PC-3 (cell line): Measurements from ENCODE around the gene NELFA. TPM values are rescaled to one million over a fixed set of nuclear protein-coding genes. Genes with fewer than 3 reads are reported as not detected.

Experiments used
- ATAC-seq: fragments of 200-7000 bp; cut with Tn5 transposase; 2 replicates; pipeline ENCODE4 v1.9.1; 2020; ENCODE audit warnings: mild to moderate bottlenecking, moderate library complexity
- BruUV-seq: library from RNA; stranded (reverse); fragments of 400-500 nt; replicated peaks from 2 replicates; lab custom pipeline; 2021; lab: Mats Ljungman, UMichigan
- CTCF ChIA-PET: fragments of 300-600 bp; sonication (Branson Sonifier 250); formaldehyde crosslinking; loops from one replicate; lab custom pipeline; 2022; ENCODE audit warnings: antibody characterized with exemption; lab: Charles Lee
- POLR2A ChIA-PET: fragments of 300-600 bp; sonication (Branson Sonifier 250); formaldehyde crosslinking; loops from one replicate; lab custom pipeline; 2022; ENCODE audit warnings: antibody characterized with exemption; ENCODE audit not compliant: unreplicated experiment; lab: Charles Lee
- DNase-seq: peaks from one replicate; pipeline ENCODE4 v3.0.0-alpha.2; 2015
- H2AFZ ChIP-seq: fragments of 300-600 bp; sonication (generic); 2 replicates; pipeline ENCODE4 v1.6.0; 2016; ENCODE audit warnings: antibody characterized with exemption, low read length
- H3F3A ChIP-seq: fragments of 300-600 bp; sonication (generic); one replicate; pipeline ENCODE4 v1.6.0; 2017; ENCODE audit warnings: antibody characterized with exemption, low read length, control low read depth, mild to moderate bottlenecking; ENCODE audit not compliant: unreplicated experiment
- H3K27ac ChIP-seq: fragments of 300-600 bp; sonication (generic); 2 replicates; pipeline ENCODE4 v1.5.1; 2016; ENCODE audit warnings: mild to moderate bottlenecking, low read length
- H3K27me3 ChIP-seq: fragments of 300-600 bp; sonication (generic); 2 replicates; pipeline ENCODE4 v1.6.1; 2016; ENCODE audit warnings: low read length, mixed read lengths
- H3K36me3 ChIP-seq: fragments of 300-600 bp; sonication (generic); 2 replicates; pipeline ENCODE4 v1.6.1; 2016; ENCODE audit warnings: low read depth, mixed run types, low read length, mixed read lengths
- H3K4me1 ChIP-seq: fragments of 300-600 bp; sonication (generic); 2 replicates; pipeline ENCODE4 v1.5.1; 2016; ENCODE audit warnings: low read length; ENCODE audit not compliant: insufficient read depth
- H3K4me2 ChIP-seq: fragments of 300-600 bp; sonication (generic); 2 replicates; pipeline ENCODE4 v1.6.0; 2016; ENCODE audit warnings: low read length
- H3K4me3 ChIP-seq: fragments of 300-600 bp; sonication (generic); 2 replicates; pipeline ENCODE4 v1.5.1; 2016; ENCODE audit warnings: mild to moderate bottlenecking, low read length, mixed read lengths
- H3K79me2 ChIP-seq: fragments of 300-600 bp; sonication (generic); 2 replicates; pipeline ENCODE4 v1.6.1; 2017; ENCODE audit warnings: low read length, mixed read lengths
- H3K9ac ChIP-seq: fragments of 300-600 bp; sonication (generic); 2 replicates; pipeline ENCODE4 v1.6.0; 2016; ENCODE audit warnings: mild to moderate bottlenecking, low read length
- H3K9me2 ChIP-seq: fragments of 300-600 bp; sonication (generic); replicated peaks from 2 replicates; pipeline ENCODE4 v1.6.1; 2016; ENCODE audit warnings: mixed run types, low read length, mixed read lengths
- H3K9me3 ChIP-seq: fragments of 300-600 bp; sonication (generic); 2 replicates; pipeline ENCODE4 v1.6.1; 2016; ENCODE audit warnings: low read length, mixed read lengths
- H4K20me1 ChIP-seq: fragments of 300-600 bp; sonication (generic); 2 replicates; pipeline ENCODE4 v1.6.1; 2016; ENCODE audit warnings: low read length, mixed read lengths
- CTCF ChIP-seq: fragments of 300-600 bp; sonication (generic); conservative IDR thresholded peaks from 2 replicates; pipeline ENCODE4 v1.5.1; 2017; ENCODE audit warnings: antibody characterized with exemption, low read depth, mild to moderate bottlenecking, low read length
- EZH2 ChIP-seq: fragments of 300-600 bp; sonication (generic); IDR thresholded peaks from one replicate; pipeline ENCODE4 v1.6.1; 2017; ENCODE audit warnings: antibody characterized with exemption, mild to moderate bottlenecking, low read length; ENCODE audit not compliant: unreplicated experiment
- EZH2phosphoT487 ChIP-seq: fragments of 300-600 bp; sonication (generic); IDR thresholded peaks from 2 replicates; pipeline ENCODE4 v1.6.1; 2018; ENCODE audit warnings: mild to moderate bottlenecking, antibody characterized with exemption, low read length, borderline replicate concordance
- intact Hi-C: fragments of 100-400 bp; cut with micrococcal nuclease; formaldehyde crosslinking; loops from 2 replicates; pipeline ENCODE4 v1.9.0; 2023
- total RNA-seq: library from RNA; depleted of rRNA; stranded (reverse); fragments of >200 nt; gene quantifications from 2 replicates; pipeline ENCODE4 v1.2.3, GENCODE V29; 2014

Gene NELFA
- total RNA-seq, 1 experiment from 2014 or later, result 30.0 TPM

- Histone ChIP-seq H3K4me2 (no peak overlapping the region), H3K9me2 (no peaks in the 10 kb centered on the region)
Observed at GRCh38 chr4:1967512-1968149, 41.1 kb downstream of the NELFA start.

GRCh38 chr4:1964971-1965370, 43.8 kb downstream of the NELFA start:
- no peak for ATAC-seq
- H3K9me2 ChIP-seq, result no peaks in the 10 kb centered on the region
- no peak overlapping the region for H3K4me2 ChIP-seq
- ChIA-PET POLR2A (no interaction called here), CTCF (no interaction called here)
- H3K4me3 ChIP-seq, result no peak overlapping the region
- H3K36me3 ChIP-seq, result peaks cover 47% of the 10 kb centered on the region
- H4K20me1 ChIP-seq, result no peaks in the 10 kb centered on the region
- H3K27ac ChIP-seq, result no peak overlapping the region
- no peaks in the 10 kb centered on the region for H3K27me3 ChIP-seq
- no peaks in the 10 kb centered on the region for H3F3A ChIP-seq
- no peak for DNase-seq
- H3K4me1 ChIP-seq, result no peaks in the 10 kb centered on the region
- no peaks in the 10 kb centered on the region for H3K9me3 ChIP-seq
- no TSS peak for BruUV-seq
- H3K9ac ChIP-seq, result no peak overlapping the region
- H2AFZ ChIP-seq, result no peak overlapping the region
- H3K79me2 ChIP-seq, result no peaks in the 10 kb centered on the region
- TF ChIP-seq EZH2phosphoT487, result no peak
- TF ChIP-seq CTCF, result no peak
- intact Hi-C loops, result no loop called here

More at GRCh38 chr4:1967512-1968149, 41.1 kb downstream of the NELFA start:
- Histone ChIP-seq H3K79me2 (no peaks in the 10 kb centered on the region), H3K9me3 (no peaks in the 10 kb centered on the region), H4K20me1 (no peaks in the 10 kb centered on the region), H3K27me3 (no peaks in the 10 kb centered on the region), H3K36me3 (peaks cover 23% of the 10 kb centered on the region), H2AFZ (no peak overlapping the region), H3K4me1 (no peaks in the 10 kb centered on the region), H3F3A (no peaks in the 10 kb centered on the region), H3K4me3 (no peak overlapping the region), H3K27ac (no peak overlapping the region), H3K9ac (no peak overlapping the region)
- intact Hi-C loops, result no loop called here
- ChIA-PET CTCF (no interaction called here), POLR2A (no interaction called here)
- no peak for TF ChIP-seq EZH2phosphoT487
- TF ChIP-seq EZH2, result no peak
- no peak for TF ChIP-seq CTCF
- no TSS peak for BruUV-seq
- DNase-seq (no peak), ATAC-seq (no peak)

GRCh38 chr4:1964443-1964842, 44.3 kb downstream of the NELFA start:
- H3K9me2 ChIP-seq, result no peaks in the 10 kb centered on the region
- no peaks in the 10 kb centered on the region for H3F3A ChIP-seq
- intact Hi-C loops, result no loop called here
- H4K20me1 ChIP-seq, result no peaks in the 10 kb centered on the region
- H3K79me2 ChIP-seq, result no peaks in the 10 kb centered on the region
- H3K4me2 ChIP-seq, result no peak overlapping the region
- H3K9me3 ChIP-seq, result no peaks in the 10 kb centered on the region
- H3K9ac ChIP-seq, result no peak overlapping the region
- H3K27ac ChIP-seq, result no peak overlapping the region
- CTCF ChIA-PET, result no interaction called here
- no peaks in the 10 kb centered on the region for H3K27me3 ChIP-seq
- H2AFZ ChIP-seq, result no peak overlapping the region
- DNase-seq, result no peak
- TF ChIP-seq EZH2 (no peak), CTCF (no peak), EZH2phosphoT487 (no peak)
- ATAC-seq, result no peak
- no peaks in the 10 kb centered on the region for H3K4me1 ChIP-seq
- BruUV-seq, result no TSS peak
- H3K36me3 ChIP-seq, result peaks cover 48% of the 10 kb centered on the region
- POLR2A ChIA-PET, result no interaction called here
- H3K4me3 ChIP-seq, result no peak overlapping the region
